ENCODE measurements around the gene KRTAP2-1.
A peak's percentile ranks its signal among the peaks of the same experiment; 100 is the strongest.
"Not testable (repeated sequence)": the region's sequence is repeated elsewhere in the genome, so short reads cannot be mapped to it uniquely, and the experiment has no call there.

Gene KRTAP2-1, protein sequence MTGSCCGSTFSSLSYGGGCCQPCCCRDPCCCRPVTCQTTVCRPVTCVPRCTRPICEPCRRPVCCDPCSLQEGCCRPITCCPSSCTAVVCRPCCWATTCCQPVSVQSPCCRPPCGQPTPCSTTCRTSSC

GRCh38 chr17:41046735-41047465 lies at the start of gene KRTAP2-1:
Gene KRTAP2-1 (minus strand): TSS chr17:41047316. CDS start chr17:41047267, 49 bp downstream.
- in situ Hi-C loops (cut with MboI; ENCODE audit: low pct_unique_long_range_greater_than_20kb, low sequenced_read_pairs); DNase-seq: not testable (repeated sequence)

GRCh38 chr17:41096055-41096454 lies 48.9 kb upstream of the KRTAP2-1 start:
- no peak for DNase-seq
- in situ Hi-C loops (cut with MboI; ENCODE audit: low pct_unique_long_range_greater_than_20kb, low sequenced_read_pairs), result no loop called here

DNA sequence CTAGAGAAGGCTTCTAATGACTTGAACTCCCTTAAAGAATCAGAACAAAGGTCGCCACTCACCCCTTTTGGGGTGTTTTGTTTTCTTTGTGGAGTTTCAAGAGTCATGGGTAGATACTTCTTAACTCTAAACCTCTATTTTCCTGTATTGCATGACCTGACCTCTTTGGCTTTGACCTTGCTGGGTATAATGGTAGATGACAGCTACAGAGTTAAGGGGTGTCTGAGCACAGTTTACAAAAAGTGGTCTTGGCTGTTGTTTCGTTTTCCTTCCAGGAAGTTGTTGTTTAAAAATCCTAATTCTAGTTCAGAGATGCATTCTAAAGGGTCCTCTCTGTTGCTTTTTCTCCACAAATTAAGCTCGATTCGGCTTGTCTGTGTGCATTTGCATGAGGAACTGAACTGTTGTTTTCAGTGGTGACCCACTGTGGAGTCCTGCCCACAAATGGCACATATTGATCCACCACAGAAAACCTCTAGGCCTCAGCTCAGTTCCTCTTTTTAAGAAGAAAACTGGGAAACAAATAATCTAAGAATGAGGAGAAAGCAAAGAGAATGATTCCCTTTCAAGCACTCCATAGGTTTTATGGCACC lies 41.7 kb upstream of the KRTAP2-1 start:
- in situ Hi-C loops (cut with MboI; ENCODE audit: low pct_unique_long_range_greater_than_20kb, low sequenced_read_pairs), result not testable (repeated sequence)

DNA sequence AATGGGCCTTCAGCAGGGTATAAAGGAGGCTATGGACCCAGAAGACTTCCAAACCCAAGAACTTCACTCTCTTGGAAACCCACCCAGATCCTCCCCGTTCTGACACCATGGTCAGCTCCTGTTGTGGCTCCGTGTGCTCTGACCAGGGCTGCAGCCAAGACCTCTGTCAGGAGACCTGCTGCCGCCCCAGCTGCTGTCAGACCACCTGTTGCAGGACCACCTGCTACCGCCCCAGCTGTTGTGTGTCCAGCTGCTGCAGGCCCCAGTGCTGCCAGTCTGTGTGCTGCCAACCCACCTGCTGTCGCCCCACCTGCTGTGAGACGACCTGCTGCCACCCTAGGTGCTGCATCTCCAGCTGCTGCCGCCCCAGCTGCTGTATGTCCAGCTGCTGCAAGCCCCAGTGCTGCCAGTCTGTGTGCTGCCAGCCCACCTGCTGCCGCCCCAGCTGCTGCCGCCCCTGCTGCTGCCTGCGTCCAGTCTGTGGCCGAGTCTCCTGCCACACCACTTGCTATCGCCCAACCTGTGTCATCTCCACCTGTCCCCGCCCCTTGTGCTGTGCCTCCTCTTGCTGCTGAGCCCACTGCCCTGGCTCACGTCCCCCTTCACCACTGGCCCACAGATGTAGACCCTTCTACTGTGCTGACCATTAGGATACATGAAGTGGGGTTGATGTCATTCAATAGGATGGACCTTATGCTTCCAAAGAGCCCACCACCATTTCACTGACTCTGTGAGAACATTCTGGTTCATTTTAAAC lies 37.2 kb upstream of the KRTAP2-1 start, which contains the start of gene KRTAP4-7:
KRTAP4-7 (plus strand) TSS at position 51 of the 757 bp plus-strand sequence; CDS start at position 108, 57 bp downstream.
- in situ Hi-C loops (cut with MboI; ENCODE audit: low pct_unique_long_range_greater_than_20kb, low sequenced_read_pairs), result not testable (repeated sequence)

More for the DNA sequence above, 41.7 kb upstream of the KRTAP2-1 start:
- DNase-seq, result peak; percentile 63

GRCh38 chr17:41083427-41083826 lies 36.3 kb upstream of the KRTAP2-1 start:
- DNase-seq; in situ Hi-C loops (cut with MboI; ENCODE audit: low pct_unique_long_range_greater_than_20kb, low sequenced_read_pairs): not testable (repeated sequence)

More for the DNA sequence above, 37.2 kb upstream of the KRTAP2-1 start, which contains the start of gene KRTAP4-7:
- DNase-seq, result not testable (repeated sequence)

DNA sequence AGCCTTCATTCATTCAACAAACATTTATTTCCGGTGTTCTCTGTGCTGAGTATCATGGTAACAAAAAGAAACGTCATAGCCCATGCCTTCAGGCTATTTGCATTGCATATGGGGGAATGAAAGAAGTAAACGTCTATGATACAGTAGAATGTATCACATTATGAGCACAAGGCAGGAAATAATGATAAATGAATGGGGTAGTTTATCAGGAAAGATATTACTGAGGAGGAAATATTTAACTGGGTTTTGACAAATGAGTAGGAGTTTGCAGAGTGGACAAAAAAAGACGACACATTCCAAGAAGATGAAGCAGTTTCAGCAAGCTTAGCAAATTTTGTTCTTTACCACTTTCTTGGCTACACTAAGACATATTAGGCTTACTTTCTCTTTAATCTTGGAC lies 35.5 kb upstream of the KRTAP2-1 start:
- in situ Hi-C loops (cut with MboI; ENCODE audit: low pct_unique_long_range_greater_than_20kb, low sequenced_read_pairs), result no loop called here
- DNase-seq, result no peak

GRCh38 chr17:41076788-41077187 lies 29.7 kb upstream of the KRTAP2-1 start:
- no peak for DNase-seq
- in situ Hi-C loops (cut with MboI; ENCODE audit: low pct_unique_long_range_greater_than_20kb, low sequenced_read_pairs), result no loop called here

- no peak for DNase-seq
- in situ Hi-C loops (cut with MboI; ENCODE audit: low pct_unique_long_range_greater_than_20kb, low sequenced_read_pairs), result no loop called here
These were observed 26.6 kb upstream of the KRTAP2-1 start for GRCh38 chr17:41073676-41074075.

DNA sequence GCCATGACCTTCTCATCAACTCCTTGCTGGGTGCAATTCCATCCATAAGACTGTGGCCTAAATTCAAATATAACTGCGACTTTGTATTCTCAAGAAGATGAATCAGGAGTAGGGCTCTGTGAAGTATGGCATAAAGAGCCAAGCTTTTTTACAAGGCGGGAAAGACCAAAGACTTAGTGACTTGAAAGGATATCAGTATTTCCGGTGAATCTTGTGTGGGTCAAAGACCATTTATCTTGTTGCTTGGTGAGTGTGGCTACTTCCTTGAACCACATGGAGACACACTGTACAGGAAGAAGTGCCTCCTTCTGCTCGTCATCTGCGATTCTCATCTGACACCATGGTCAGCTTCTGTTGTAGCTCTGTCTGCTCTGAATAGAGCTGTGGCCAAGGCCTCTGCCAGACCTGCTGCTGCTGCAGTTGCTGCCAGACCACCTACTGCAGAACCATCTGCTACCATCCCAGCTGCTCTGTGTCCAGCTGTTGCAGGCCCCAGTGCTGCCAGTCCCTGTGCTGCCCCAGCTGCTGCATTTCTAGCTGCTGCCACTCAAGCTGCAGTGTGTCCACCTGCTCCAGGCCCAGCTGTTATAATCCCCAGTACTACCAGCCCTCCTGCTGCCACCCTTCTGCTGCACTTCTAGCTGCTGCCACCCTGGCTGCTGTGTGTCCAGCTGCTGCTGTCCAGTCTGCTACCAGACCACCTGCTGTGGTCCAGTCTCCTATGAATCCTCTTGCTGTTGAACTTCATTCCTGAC lies 24.7 kb upstream of the KRTAP2-1 start:
- in situ Hi-C loops (cut with MboI; ENCODE audit: low pct_unique_long_range_greater_than_20kb, low sequenced_read_pairs), result no loop called here
- DNase-seq, result no peak

GRCh38 chr17:41069031-41069430 lies 21.9 kb upstream of the KRTAP2-1 start:
- in situ Hi-C loops (cut with MboI; ENCODE audit: low pct_unique_long_range_greater_than_20kb, low sequenced_read_pairs), result no loop called here
- peak; percentile 16 for DNase-seq

DNA sequence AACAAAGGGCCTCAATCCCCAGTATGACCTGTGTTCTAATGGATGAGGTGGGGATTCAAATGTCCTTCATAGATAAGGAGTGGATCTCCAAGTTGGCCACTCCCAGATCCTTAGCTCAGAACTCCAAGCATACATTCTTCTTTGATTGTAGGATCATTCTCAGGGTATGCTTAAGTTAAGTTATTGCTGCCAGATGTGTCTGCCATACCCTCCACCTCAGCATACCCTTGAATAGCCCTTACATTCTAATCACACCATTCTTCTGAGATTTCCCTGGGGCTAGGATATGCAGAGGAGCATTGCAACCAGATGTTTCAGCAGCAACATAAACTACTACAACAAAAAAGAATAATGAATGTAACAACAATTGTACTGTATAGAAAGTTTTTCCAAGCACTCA lies 20.2 kb upstream of the KRTAP2-1 start:
- no peak for DNase-seq
- in situ Hi-C loops (cut with MboI; ENCODE audit: low pct_unique_long_range_greater_than_20kb, low sequenced_read_pairs), result no loop called here

- no peak for DNase-seq
- in situ Hi-C loops (cut with MboI; ENCODE audit: low pct_unique_long_range_greater_than_20kb, low sequenced_read_pairs), result no loop called here
These were observed 18.9 kb upstream of the KRTAP2-1 start, which contains the start of gene KRTAP2-4 for GRCh38 chr17:41065829-41066624. Gene KRTAP2-4 (minus strand): TSS chr17:41065879. CDS start chr17:41065845, 34 bp downstream.

GRCh38 chr17:41065016-41065689 lies 18.0 kb upstream of the KRTAP2-1 start:
- DNase-seq; in situ Hi-C loops (cut with MboI; ENCODE audit: low pct_unique_long_range_greater_than_20kb, low sequenced_read_pairs): not testable (repeated sequence)

- in situ Hi-C loops (cut with MboI; ENCODE audit: low pct_unique_long_range_greater_than_20kb, low sequenced_read_pairs), result no loop called here
- no peak for DNase-seq
These were observed 17.2 kb upstream of the KRTAP2-1 start for GRCh38 chr17:41064301-41064700.

DNA sequence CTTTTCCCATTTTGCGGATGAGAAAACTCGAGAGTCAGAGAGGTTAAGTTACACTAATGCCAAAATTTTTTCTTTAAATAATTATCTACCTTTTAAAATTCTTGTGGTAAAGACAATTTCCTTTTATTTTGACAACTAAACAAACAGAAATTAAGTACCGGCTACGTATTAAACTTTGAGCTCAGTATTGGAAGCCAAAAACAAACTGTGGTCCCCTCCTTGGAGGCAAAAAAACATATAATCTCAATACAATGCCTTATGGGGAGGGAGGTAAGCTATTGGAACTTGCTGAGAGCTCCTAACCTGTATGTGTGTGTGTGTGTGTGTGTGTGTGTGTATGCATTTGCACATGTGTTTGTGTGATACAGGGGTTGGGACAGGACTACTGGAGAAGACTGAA lies 16.3 kb upstream of the KRTAP2-1 start:
- in situ Hi-C loops (cut with MboI; ENCODE audit: low pct_unique_long_range_greater_than_20kb, low sequenced_read_pairs), result no loop called here
- no peak for DNase-seq

GRCh38 chr17:41061964-41062363 lies 14.8 kb upstream of the KRTAP2-1 start:
- DNase-seq, result no peak
- in situ Hi-C loops (cut with MboI; ENCODE audit: low pct_unique_long_range_greater_than_20kb, low sequenced_read_pairs), result no loop called here

GRCh38 chr17:41060052-41060604 lies 13.0 kb upstream of the KRTAP2-1 start, which contains the start of gene KRTAP2-3:
Gene KRTAP2-3 (minus strand): TSS chr17:41060114. CDS start chr17:41060050, 64 bp downstream.
- in situ Hi-C loops (cut with MboI; ENCODE audit: low pct_unique_long_range_greater_than_20kb, low sequenced_read_pairs), result no loop called here
- no peak for DNase-seq
